AG04450 (cell line): ENCODE results near the gene ANO9. TPM values are rescaled to one million over a fixed set of nuclear protein-coding genes. Genes with fewer than 3 reads are reported as not detected.
"Not testable (repeated sequence)": the region's sequence is repeated elsewhere in the genome, so short reads cannot be mapped to it uniquely, and the experiment has no call there.

Source experiments
- CTCF ChIA-PET: fragments of 300-600, 350-600 bp; formaldehyde crosslinking; extraction: SDS; loops from one replicate; lab custom pipeline; 2022; ENCODE audit warnings: antibody characterized with exemption, inconsistent platforms; lab: Charles Lee
- POLR2A ChIA-PET: fragments of 350-600 bp; formaldehyde crosslinking; extraction: SDS; loops from one replicate; lab custom pipeline; 2021; ENCODE audit warnings: antibody characterized with exemption, inconsistent platforms; lab: Yijun Ruan, JAX
- DNase-seq: peaks from one replicate; pipeline ENCODE4 v3.0.0-alpha.2; 2011; ENCODE audit warnings: low read depth, low spot score
- H3K27ac ChIP-seq: one replicate; pipeline ENCODE4 v1.5.1; 2012; ENCODE audit warnings: low read depth, low read length, control low read depth
- H3K27me3 ChIP-seq: one replicate; pipeline ENCODE4 v1.6.0; 2012; ENCODE audit warnings: low read length; ENCODE audit not compliant: control insufficient read depth, insufficient read depth
- H3K4me3 ChIP-seq: 2 replicates; pipeline ENCODE4 v1.5.1; 2011; ENCODE audit warnings: mild to moderate bottlenecking, low read depth, low read length, control low read depth
- H3K9me3 ChIP-seq: 2 replicates; pipeline ENCODE4 v1.5.1; 2012; ENCODE audit warnings: low read length; ENCODE audit not compliant: control insufficient read depth, insufficient read depth
- CTCF ChIP-seq: IDR thresholded peaks from 2 replicates; pipeline ENCODE4 v1.5.1; 2011; ENCODE audit warnings: low read depth, low read length, control low read depth, inconsistent platforms
- polyA plus RNA-seq: library from polyadenylated mRNA; depleted of rRNA; stranded (reverse); fragments of >200 nt; gene quantifications from 2 replicates; pipeline ENCODE4 v1.2.3, GENCODE V29; 2011

ANO9 gene
- polyA plus RNA-seq, 1 experiment = 0.10 TPM

- Histone ChIP-seq H3K27me3 (peaks cover 23% of the 10 kb centered on the region), H3K27ac (no peak overlapping the region), H3K9me3 (peaks cover 8% of the 10 kb centered on the region), H3K4me3 (no peak overlapping the region)
- DNase-seq = no peak
- ChIA-PET CTCF (interaction anchor here (1.1 to 2.4 kb wide), 2 partner anchors 9 to 69 kb away, joined by 3 to 10 read pairs; no protein-coding TSS in a partner anchor), POLR2A (interaction anchor here (1.0 to 1.3 kb wide), 2 partner anchors 9 to 232 kb away, joined by 3 to 4 read pairs; partner anchors contain the start of genes BET1L and RIC8A)
- no peak for TF ChIP-seq CTCF
Measured at GRCh38 chr11:439315-440064, 2.3 kb downstream of the ANO9 start.

- no peak for DNase-seq
- ChIA-PET CTCF (interaction anchor here (2.4 kb wide), 1 partner anchor 10 kb away, joined by 10 read pairs; no protein-coding TSS in a partner anchor), POLR2A (no interaction called here)
- Histone ChIP-seq H3K27ac (no peak overlapping the region), H3K27me3 (peaks cover 18% of the 10 kb centered on the region), H3K9me3 (peaks cover 8% of the 10 kb centered on the region), H3K4me3 (no peak overlapping the region)
- TF ChIP-seq CTCF = no peak
Measured at GRCh38 chr11:438101-438844, 3.5 kb downstream of the ANO9 start.

GRCh38 chr11:437228-437870, 4.5 kb downstream of the ANO9 start:
- ChIA-PET POLR2A (no interaction called here), CTCF (no interaction called here)
- no peak for DNase-seq
- H3K27me3 ChIP-seq = peaks cover 18% of the 10 kb centered on the region
- TF ChIP-seq CTCF = no peak
- H3K9me3 ChIP-seq = peaks cover 8% of the 10 kb centered on the region
- H3K27ac ChIP-seq = no peak overlapping the region
- no peak overlapping the region for H3K4me3 ChIP-seq

- CTCF ChIA-PET, H3K27ac ChIP-seq, DNase-seq, POLR2A ChIA-PET, H3K27me3 ChIP-seq, H3K4me3 ChIP-seq: not testable (repeated sequence)
- peaks cover 16% of the 10 kb centered on the region for H3K9me3 ChIP-seq
Measured at GRCh38 chr11:434999-435740, 6.6 kb downstream of the ANO9 start.

- no peak for DNase-seq
- POLR2A ChIA-PET = no interaction called here
- H3K27ac ChIP-seq = no peak overlapping the region
- peaks cover 16% of the 10 kb centered on the region for H3K9me3 ChIP-seq
- no peak overlapping the region for H3K4me3 ChIP-seq
- H3K27me3 ChIP-seq = peaks cover 3% of the 10 kb centered on the region
- TF ChIP-seq CTCF = no peak
- CTCF ChIA-PET = no interaction called here
Measured at GRCh38 chr11:434496-434895, 7.3 kb downstream of the ANO9 start.
